Mucosa of descending colon (tissue), 3 donors: ENCODE data around the gene PPP1R27. TPM values are rescaled to one million over a fixed set of nuclear protein-coding genes. Genes with fewer than 3 reads are reported as not detected.

Experiments used
- ATAC-seq: fragments of 200-7000 bp; cut with Tn5 transposase; one replicate; pipeline ENCODE4 v1.9.1; 2020; ENCODE audit warnings: mild to moderate bottlenecking, moderate library complexity
- DNase-seq, 3 donors: peaks; one replicate each; pipeline ENCODE4 v3.0.0-alpha.2; 2020
- H3K36me3 ChIP-seq: fragments of 200-600 bp; one replicate; pipeline ENCODE4 v1.8.0; 2021; ENCODE audit warnings: low read depth, mild to moderate bottlenecking
- H3K4me1 ChIP-seq: fragments of 200-600 bp; one replicate; pipeline ENCODE4 v1.8.0; 2021; ENCODE audit warnings: low read depth, mild to moderate bottlenecking
- H3K4me3 ChIP-seq: fragments of 200-600 bp; one replicate; pipeline ENCODE4 v1.8.0; 2021; ENCODE audit warnings: mild to moderate bottlenecking
- H3K9me3 ChIP-seq: fragments of 200-600 bp; one replicate; pipeline ENCODE4 v1.8.0; 2021; ENCODE audit warnings: mild to moderate bottlenecking
- CTCF ChIP-seq: fragments of 200-600 bp; IDR thresholded peaks from one replicate; pipeline ENCODE4 v1.8.0; 2022; ENCODE audit warnings: antibody characterized with exemption, mild to moderate bottlenecking
- intact Hi-C, 2 donors: fragments of 100-400 bp; cut with DNase I in 1 of 2; cut with micrococcal nuclease in 1 of 2; formaldehyde crosslinking; loops; one replicate each; pipeline versions ENCODE4 v1.11.0 to v1.11.1; 2022; cut with DNase I, micrococcal nuclease
- total RNA-seq, 3 donors: library from RNA; stranded (reverse); fragmentation: NEBNext Ultra II Directional in 2 of 3; extraction: Animal tissue kit (Norgen Biotek cat#: 25700) in 2 of 3; gene quantifications; one replicate each; pipeline versions ENCODE4 v1.2.1 to v1.2.4, GENCODE V29; 2021 to 2023
- donor health status: DM: no; HTN: no; CAD: no; lungs with moderate emphysema.
- donor health status: DM: no; HTN: no; CAD: no.
- donor health status: DM: no; HTN: yes; CAD: no.

Gene PPP1R27
- total RNA-seq, 3 donors from 2014 or later = 0.52 to 0.84 TPM; not detected in 1

DNA sequence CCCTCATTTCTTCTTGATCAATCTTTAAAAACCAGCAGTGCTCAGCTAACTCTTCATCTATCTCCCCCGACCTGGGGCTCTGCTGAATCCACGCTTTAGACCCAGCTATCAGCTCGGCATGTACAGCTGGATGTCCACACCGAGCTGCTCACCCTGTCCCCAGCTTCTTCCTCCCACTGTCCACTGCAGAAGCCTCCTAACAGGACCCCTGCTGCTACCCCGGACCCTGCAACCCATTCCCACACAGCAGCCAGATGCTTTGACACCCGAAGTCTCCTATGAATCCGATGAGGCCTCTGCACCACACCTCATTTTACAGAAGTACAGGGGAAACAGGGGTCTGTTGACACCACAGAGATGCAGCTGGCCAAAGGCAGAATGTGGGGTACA is 17.1 kb downstream of the PPP1R27 start:
- no peaks in the 10 kb centered on the region for H3K36me3 ChIP-seq
- no peak overlapping the region for H3K4me3 ChIP-seq
- no peaks in the 10 kb centered on the region for H3K9me3 ChIP-seq
- DNase-seq (no peak), ATAC-seq (no peak)
- H3K4me1 ChIP-seq = peaks cover 23% of the 10 kb centered on the region
- intact Hi-C loops = no loop called here
- no peak for TF ChIP-seq CTCF

- TF ChIP-seq CTCF = no peak
- intact Hi-C loops = no loop called here
- Histone ChIP-seq H3K9me3 (no peaks in the 10 kb centered on the region), H3K36me3 (no peaks in the 10 kb centered on the region), H3K4me1 (peaks cover 8% of the 10 kb centered on the region), H3K4me3 (no peak overlapping the region)
- DNase-seq = peak; percentile 58 to 65 (median 62)
- peak; percentile 91 for ATAC-seq
Observed at GRCh38 chr17:81815646-81815986, 19.2 kb downstream of the PPP1R27 start.

- intact Hi-C loops = no loop called here
- no peaks in the 10 kb centered on the region for H3K9me3 ChIP-seq
- H3K36me3 ChIP-seq = no peaks in the 10 kb centered on the region
- TF ChIP-seq CTCF = no peak
- no peak overlapping the region for H3K4me3 ChIP-seq
- peak; percentile 41 for ATAC-seq
- peaks cover 8% of the 10 kb centered on the region for H3K4me1 ChIP-seq
- no peak for DNase-seq
Observed at GRCh38 chr17:81814748-81815645, 19.9 kb downstream of the PPP1R27 start.

DNA sequence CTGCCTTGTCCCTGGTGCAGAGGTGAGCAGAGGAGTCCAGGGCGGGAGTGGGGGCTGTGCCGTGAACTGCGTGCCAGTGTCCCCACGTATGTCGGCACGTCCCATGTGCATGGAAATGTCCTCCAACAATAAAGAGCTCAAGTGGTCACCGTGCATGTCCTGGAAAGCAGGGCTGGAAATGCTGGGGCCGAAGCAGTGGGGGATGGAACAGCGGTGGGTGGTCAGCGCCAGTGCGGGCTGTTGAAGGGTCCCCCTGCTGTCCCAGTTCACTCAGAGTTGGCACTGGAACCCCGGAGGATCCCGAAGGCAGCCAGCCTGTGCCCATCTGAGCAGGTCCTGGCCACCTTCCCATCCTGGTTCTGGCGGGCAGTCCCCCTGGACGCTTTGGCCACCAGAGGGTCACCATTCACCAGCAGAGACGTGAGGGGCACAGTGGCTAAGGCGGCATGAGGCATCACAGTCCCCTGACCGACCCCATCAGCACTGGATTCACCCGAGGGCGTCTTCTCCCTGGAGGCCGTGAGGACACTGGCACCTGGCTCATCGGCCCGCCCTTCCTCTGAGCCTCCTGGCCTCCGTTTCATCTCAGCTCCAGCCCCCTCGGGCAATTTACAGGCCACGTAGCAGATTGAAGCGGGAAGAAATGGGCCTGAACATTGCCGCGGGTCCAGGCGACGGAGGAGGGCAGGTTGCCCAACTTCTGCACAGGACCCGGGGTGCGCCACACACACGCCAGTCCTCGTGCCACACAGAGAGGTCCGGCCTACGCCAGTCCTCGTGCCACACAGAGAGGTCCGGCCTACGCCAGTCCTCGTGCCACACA is 20.8 kb downstream of the PPP1R27 start:
- no peak for ATAC-seq
- DNase-seq = no peak
- Histone ChIP-seq H3K4me1 (peaks cover 8% of the 10 kb centered on the region), H3K9me3 (no peaks in the 10 kb centered on the region), H3K4me3 (no peak overlapping the region), H3K36me3 (no peaks in the 10 kb centered on the region)
- intact Hi-C loops = no loop called here
- TF ChIP-seq CTCF = no peak

- Histone ChIP-seq H3K36me3 (no peaks in the 10 kb centered on the region), H3K9me3 (no peaks in the 10 kb centered on the region), H3K4me3 (no peak overlapping the region), H3K4me1 (peaks cover 8% of the 10 kb centered on the region)
- intact Hi-C loops = no loop called here
- TF ChIP-seq CTCF = no peak
- no peak for ATAC-seq
- DNase-seq = no peak
Observed at GRCh38 chr17:81813371-81813684, 21.5 kb downstream of the PPP1R27 start.
